ENCODE measurements around the gene CCSAP. TPM values are rescaled to one million over a fixed set of nuclear protein-coding genes. Genes with fewer than 3 reads are reported as not detected.

The CCSAP gene
- total RNA-seq, result 5.4 to 8.9 TPM (median 8.9 TPM) in 3 replicates
- long read RNA-seq, full-length matches to known transcripts, result 9 of 10 reads
- long read RNA-seq, partial matches to known transcripts, result 0 of 10 reads
- long read RNA-seq, other reads (novel, unspliced or antisense), result 1 of 10 reads

GRCh38 chr1:229342656-229343569, at the start of gene CCSAP:
Gene CCSAP, minus strand, starts transcription at chr1:229343047. Its CDS starts 582 bp downstream, at chr1:229342465.
- no peak for DNase-seq (ENCODE audit: low spot score)
- Mint-ChIP-seq H3K27me3 (ENCODE audit: low read depth) (peaks cover 7% of the 10 kb centered on the region), H3K4me3 (ENCODE audit: unreplicated experiment) (peak within 1 kb of the TSS; percentile 93), H3K36me3 (ENCODE audit: low read depth) (no peaks in the 10 kb centered on the region), H3K27ac (ENCODE audit: unreplicated experiment) (peak within 1 kb of the TSS; percentile 55), H3K4me1 (ENCODE audit: low read depth) (peaks cover 31% of the 10 kb centered on the region), H3K9me3 (ENCODE audit: low read depth) (peaks cover 2% of the 10 kb centered on the region)
- peak; percentile 27 for TF ChIP-seq CTCF (IDR thresholded peaks at IDR 0.05)

GRCh38 chr1:229390130-229390529, 47.3 kb upstream of the CCSAP start:
- Mint-ChIP-seq H3K27me3 (ENCODE audit: low read depth) (no peaks in the 10 kb centered on the region), H3K9me3 (ENCODE audit: low read depth) (peaks cover 2% of the 10 kb centered on the region), H3K27ac (ENCODE audit: unreplicated experiment) (no peak overlapping the region), H3K36me3 (ENCODE audit: low read depth) (no peaks in the 10 kb centered on the region), H3K4me3 (ENCODE audit: unreplicated experiment) (no peak overlapping the region), H3K4me1 (ENCODE audit: low read depth) (peaks cover 20% of the 10 kb centered on the region)
- no peak for DNase-seq (ENCODE audit: low spot score)
- no peak for TF ChIP-seq CTCF (IDR thresholded peaks at IDR 0.05)

GRCh38 chr1:229388897-229389580, 46.2 kb upstream of the CCSAP start:
- H3K36me3 Mint-ChIP-seq (ENCODE audit: low read depth), result no peaks in the 10 kb centered on the region
- H3K27me3 Mint-ChIP-seq (ENCODE audit: low read depth), result no peaks in the 10 kb centered on the region
- peaks cover 2% of the 10 kb centered on the region for H3K9me3 Mint-ChIP-seq (ENCODE audit: low read depth)
- TF ChIP-seq CTCF (IDR thresholded peaks at IDR 0.05), result no peak
- peak overlapping the region; percentile 76 for H3K27ac Mint-ChIP-seq (ENCODE audit: unreplicated experiment)
- peak overlapping the region; percentile 1 for H3K4me3 Mint-ChIP-seq (ENCODE audit: unreplicated experiment)
- peaks cover 20% of the 10 kb centered on the region for H3K4me1 Mint-ChIP-seq (ENCODE audit: low read depth)
- DNase-seq (ENCODE audit: low spot score), result no peak

GRCh38 chr1:229385853-229386456, 43.1 kb upstream of the CCSAP start:
- no peak overlapping the region for H3K27ac Mint-ChIP-seq (ENCODE audit: unreplicated experiment)
- H3K4me3 Mint-ChIP-seq (ENCODE audit: unreplicated experiment), result no peak overlapping the region
- TF ChIP-seq CTCF (IDR thresholded peaks at IDR 0.05), result no peak
- peaks cover 20% of the 10 kb centered on the region for H3K4me1 Mint-ChIP-seq (ENCODE audit: low read depth)
- H3K9me3 Mint-ChIP-seq (ENCODE audit: low read depth), result peaks cover 2% of the 10 kb centered on the region
- H3K27me3 Mint-ChIP-seq (ENCODE audit: low read depth), result no peaks in the 10 kb centered on the region
- no peak for DNase-seq (ENCODE audit: low spot score)
- no peaks in the 10 kb centered on the region for H3K36me3 Mint-ChIP-seq (ENCODE audit: low read depth)

- Mint-ChIP-seq H3K27ac (ENCODE audit: unreplicated experiment) (no peak overlapping the region), H3K4me3 (ENCODE audit: unreplicated experiment) (no peak overlapping the region), H3K27me3 (ENCODE audit: low read depth) (peaks cover 4% of the 10 kb centered on the region), H3K36me3 (ENCODE audit: low read depth) (no peaks in the 10 kb centered on the region), H3K9me3 (ENCODE audit: low read depth) (peaks cover 2% of the 10 kb centered on the region), H3K4me1 (ENCODE audit: low read depth) (peaks cover 20% of the 10 kb centered on the region)
- DNase-seq (ENCODE audit: low spot score), result no peak
- TF ChIP-seq CTCF (IDR thresholded peaks at IDR 0.05), result no peak
Measured at GRCh38 chr1:229384822-229385221, 42.0 kb upstream of the CCSAP start.
